Vagina (tissue), 2 donors: ENCODE data around the gene CCNY.

Experiments used
- POLR2AphosphoS5 ChIP-seq, 2 donors: sonication (generic); formaldehyde crosslinking; IDR thresholded peaks; one replicate each; pipeline ENCODE4 v1.9.0; 2017; ENCODE audit warnings: antibody characterized with exemption in 2 of 2, mild to moderate bottlenecking in 2 of 2, low read depth in 1 of 2; ENCODE audit not compliant: insufficient read depth in 1 of 2
- TF ChIP-seq, protein P1 (sequence below), 3 experiments: fragments of 450-650 bp in 2 of 3; fragments of 200-600 bp in 1 of 3; sonication (generic) in 1 of 3; IDR thresholded peaks; one replicate each; pipeline ENCODE4 v1.5.1; 2017 to 2019; ENCODE audit warnings: antibody characterized with exemption in 3 of 3, mild to moderate bottlenecking in 2 of 3, moderate library complexity in 2 of 3

DNA sequence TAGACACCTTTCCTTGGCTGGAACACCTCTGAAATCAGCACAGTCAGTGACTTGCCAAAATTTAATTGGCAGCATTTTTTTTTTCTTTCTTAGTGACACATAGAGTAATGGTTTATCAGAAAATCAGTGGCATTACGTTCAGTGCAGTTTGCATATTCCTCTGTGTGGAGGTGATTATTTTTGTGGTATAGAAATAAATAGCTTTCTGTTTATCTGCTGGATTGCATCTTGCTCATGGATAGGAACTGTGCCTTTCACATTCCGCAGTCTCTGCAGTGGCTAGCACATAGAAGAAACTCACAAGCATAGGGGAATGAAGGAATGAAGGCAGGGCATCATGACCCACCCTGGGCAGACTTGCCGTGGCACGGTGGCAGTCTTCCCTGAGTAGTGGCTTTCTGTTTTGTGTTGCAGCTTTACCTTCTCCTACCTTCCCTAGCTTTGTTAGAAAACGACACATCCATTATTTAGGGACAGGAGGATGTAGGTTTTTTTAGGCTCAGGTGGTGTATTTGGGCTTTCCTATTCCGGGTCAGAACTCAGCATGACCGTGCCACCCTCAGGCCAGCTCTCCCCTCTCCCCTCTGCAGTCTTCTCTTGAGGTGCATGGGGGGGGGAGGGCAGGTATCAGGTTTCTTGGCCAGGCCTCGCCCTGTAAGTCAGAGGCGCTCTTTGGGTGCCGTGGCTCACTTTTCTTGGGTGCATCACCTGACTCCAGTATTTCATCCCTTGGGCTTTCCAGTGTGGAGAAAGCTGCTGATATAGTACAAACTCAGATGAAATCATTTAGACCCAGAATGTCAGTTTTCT lies 156.3 kb downstream of the CCNY start:
- TF ChIP-seq, protein P1, sequence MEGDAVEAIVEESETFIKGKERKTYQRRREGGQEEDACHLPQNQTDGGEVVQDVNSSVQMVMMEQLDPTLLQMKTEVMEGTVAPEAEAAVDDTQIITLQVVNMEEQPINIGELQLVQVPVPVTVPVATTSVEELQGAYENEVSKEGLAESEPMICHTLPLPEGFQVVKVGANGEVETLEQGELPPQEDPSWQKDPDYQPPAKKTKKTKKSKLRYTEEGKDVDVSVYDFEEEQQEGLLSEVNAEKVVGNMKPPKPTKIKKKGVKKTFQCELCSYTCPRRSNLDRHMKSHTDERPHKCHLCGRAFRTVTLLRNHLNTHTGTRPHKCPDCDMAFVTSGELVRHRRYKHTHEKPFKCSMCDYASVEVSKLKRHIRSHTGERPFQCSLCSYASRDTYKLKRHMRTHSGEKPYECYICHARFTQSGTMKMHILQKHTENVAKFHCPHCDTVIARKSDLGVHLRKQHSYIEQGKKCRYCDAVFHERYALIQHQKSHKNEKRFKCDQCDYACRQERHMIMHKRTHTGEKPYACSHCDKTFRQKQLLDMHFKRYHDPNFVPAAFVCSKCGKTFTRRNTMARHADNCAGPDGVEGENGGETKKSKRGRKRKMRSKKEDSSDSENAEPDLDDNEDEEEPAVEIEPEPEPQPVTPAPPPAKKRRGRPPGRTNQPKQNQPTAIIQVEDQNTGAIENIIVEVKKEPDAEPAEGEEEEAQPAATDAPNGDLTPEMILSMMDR (IDR thresholded peaks at IDR 0.05): no peak
- TF ChIP-seq POLR2AphosphoS5 (IDR thresholded peaks at IDR 0.05; ENCODE audit: insufficient read depth in 1 of 2, low read depth in 1 of 2): no peak
